Activated T-cell treated with anti-CD3 and anti-CD28 coated beads, Interleukin-2, amount 50 U/mL, for 72 hours (primary cell): ENCODE data around the gene NLRP5. TPM values are rescaled to one million over a fixed set of nuclear protein-coding genes. Genes with fewer than 3 reads are reported as not detected.
"Not testable (repeated sequence)": the region's sequence is repeated elsewhere in the genome, so short reads cannot be mapped to it uniquely, and the experiment has no call there.

ENCODE experiments used
- ATAC-seq, 2 donors: fragments of 150-1000 bp; cut with Tn5 transposase; replicated peaks in 1 of 2; 2 replicates each; pipeline ENCODE4 v1.10.0; 2021; ENCODE audit warnings: moderate library complexity in 2 of 2, mild to moderate bottlenecking in 1 of 2
- DNase-seq, 2 donors: peaks; one replicate each; pipeline ENCODE4 v3.0.0; 2021 to 2022; ENCODE audit warnings: mixed read lengths in 1 of 2
- H3K27ac Mint-ChIP-seq: one replicate; pipeline ENCODE4 v1.8.0; 2022; ENCODE audit warnings: mild to moderate bottlenecking, moderate library complexity, mixed read lengths
- H3K27me3 Mint-ChIP-seq: one replicate; pipeline ENCODE4 v1.8.0; 2022; ENCODE audit warnings: low read depth, mixed read lengths
- H3K36me3 Mint-ChIP-seq, 2 donors: one replicate each; pipeline ENCODE4 v1.8.0; 2022; ENCODE audit warnings: mixed read lengths in 2 of 2, mild to moderate bottlenecking in 1 of 2; ENCODE audit not compliant: insufficient read depth in 2 of 2
- H3K4me1 Mint-ChIP-seq: one replicate; pipeline ENCODE4 v1.8.0; 2022; ENCODE audit warnings: low read depth, mixed read lengths
- H3K4me3 Mint-ChIP-seq, 2 donors: one replicate each; pipeline ENCODE4 v1.8.0; 2022; ENCODE audit warnings: mild to moderate bottlenecking in 2 of 2, mixed read lengths in 2 of 2, moderate library complexity in 2 of 2
- H3K9me3 Mint-ChIP-seq, 2 donors: one replicate each; pipeline ENCODE4 v1.8.0; 2022; ENCODE audit warnings: mixed read lengths in 2 of 2
- total RNA-seq, 2 donors: library from RNA; stranded (reverse); gene quantifications; one replicate each; pipeline ENCODE4 v1.2.3, GENCODE V29; 2022

NLRP5 gene
- total RNA-seq, 2 donors from 2014 or later, result not detected

- Mint-ChIP-seq H3K27me3 (no peaks in the 10 kb centered on the region), H3K27ac (no peak overlapping the region), H3K36me3 (peaks cover 2 to 5% of the 10 kb centered on the region in 2 donors), H3K9me3 (peaks cover 2 to 6% of the 10 kb centered on the region in 2 donors), H3K4me1 (no peaks in the 10 kb centered on the region), H3K4me3 (no peak overlapping the region)
- ATAC-seq, result no peak
- no peak for DNase-seq
These were observed 28.2 kb downstream of the NLRP5 start for GRCh38 chr19:56014765-56015164.

GRCh38 chr19:56015756-56016155 lies 29.2 kb downstream of the NLRP5 start:
- Mint-ChIP-seq H3K4me1 (no peaks in the 10 kb centered on the region), H3K4me3 (no peak overlapping the region), H3K9me3 (peaks cover 2 to 6% of the 10 kb centered on the region in 2 donors), H3K27ac (no peak overlapping the region), H3K27me3 (no peaks in the 10 kb centered on the region), H3K36me3 (peaks cover 2 to 3% of the 10 kb centered on the region in 2 donors)
- ATAC-seq (no peak), DNase-seq (no peak)

- H3K9me3 Mint-ChIP-seq, H3K4me3 Mint-ChIP-seq, DNase-seq, H3K36me3 Mint-ChIP-seq, ATAC-seq, H3K4me1 Mint-ChIP-seq, H3K27me3 Mint-ChIP-seq, H3K27ac Mint-ChIP-seq: not testable (repeated sequence)
These were observed 32.8 kb downstream of the NLRP5 start for GRCh38 chr19:56019325-56019724.

DNA sequence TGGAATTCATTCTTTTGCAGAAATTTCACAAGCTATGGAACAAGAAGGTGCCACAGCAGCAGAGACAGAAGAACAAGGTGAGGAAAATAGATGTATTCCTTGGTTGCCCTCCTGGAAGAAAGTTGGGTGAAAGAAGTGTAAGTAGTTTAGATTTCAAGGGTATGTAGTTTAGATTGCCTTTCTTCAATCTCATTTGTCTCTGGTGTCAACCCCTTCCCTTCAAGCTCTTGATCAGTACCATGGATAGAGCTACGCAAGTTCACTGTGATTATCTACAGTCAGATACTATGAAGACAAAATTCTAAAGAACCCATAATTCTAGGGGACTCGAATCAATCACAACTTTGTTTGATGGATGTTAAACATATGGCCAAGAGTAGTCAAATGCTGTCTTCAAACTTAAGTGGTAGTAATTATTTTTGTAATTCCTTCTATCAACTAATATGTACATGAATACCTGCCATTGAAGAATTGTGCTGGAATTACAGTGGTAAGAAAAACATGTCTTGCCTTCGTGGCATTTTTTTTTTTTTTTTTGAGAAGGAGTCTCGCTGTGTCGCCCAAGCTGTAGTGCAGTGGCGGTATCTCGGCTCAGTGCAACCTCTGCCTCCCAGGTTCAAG lies 33.9 kb downstream of the NLRP5 start:
- H3K4me1 Mint-ChIP-seq, H3K27me3 Mint-ChIP-seq, H3K36me3 Mint-ChIP-seq, H3K9me3 Mint-ChIP-seq, DNase-seq, H3K27ac Mint-ChIP-seq, H3K4me3 Mint-ChIP-seq, ATAC-seq: not testable (repeated sequence)

- DNase-seq (no peak), ATAC-seq (no peak)
- Mint-ChIP-seq H3K4me1 (no peaks in the 10 kb centered on the region), H3K4me3 (no peak overlapping the region), H3K27ac (no peak overlapping the region), H3K9me3 (peaks cover 0 to 3% of the 10 kb centered on the region in 2 donors), H3K36me3 (peaks cover 0 to 1% of the 10 kb centered on the region in 2 donors), H3K27me3 (no peaks in the 10 kb centered on the region)
These were observed 40.2 kb downstream of the NLRP5 start for GRCh38 chr19:56026769-56027168.

DNA sequence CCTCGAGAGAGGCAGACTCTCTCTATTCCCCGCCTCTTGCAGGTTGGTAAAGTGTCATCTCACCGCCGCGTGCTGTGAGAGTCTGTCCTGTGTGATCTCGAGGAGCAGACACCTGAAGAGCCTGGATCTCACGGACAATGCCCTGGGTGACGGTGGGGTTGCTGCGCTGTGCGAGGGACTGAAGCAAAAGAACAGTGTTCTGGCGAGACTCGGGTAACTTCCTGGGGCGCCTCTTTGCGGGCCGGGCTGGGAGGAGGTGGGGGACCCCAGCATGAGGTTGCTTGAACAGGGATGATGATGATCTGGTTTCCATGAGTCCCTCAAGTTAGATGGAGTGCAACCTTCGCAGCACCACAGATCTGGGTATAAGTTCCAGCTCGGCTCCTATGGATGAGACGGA lies 67.0 kb downstream of the NLRP5 start:
- no peak for DNase-seq
- Mint-ChIP-seq H3K9me3 (peaks cover 3 to 4% of the 10 kb centered on the region in 2 donors), H3K36me3 (peaks cover 2 to 3% of the 10 kb centered on the region in 2 donors), H3K27me3 (peaks cover 5% of the 10 kb centered on the region), H3K27ac (no peak overlapping the region), H3K4me1 (no peaks in the 10 kb centered on the region), H3K4me3 (no peak overlapping the region)
- ATAC-seq, result no peak

DNA sequence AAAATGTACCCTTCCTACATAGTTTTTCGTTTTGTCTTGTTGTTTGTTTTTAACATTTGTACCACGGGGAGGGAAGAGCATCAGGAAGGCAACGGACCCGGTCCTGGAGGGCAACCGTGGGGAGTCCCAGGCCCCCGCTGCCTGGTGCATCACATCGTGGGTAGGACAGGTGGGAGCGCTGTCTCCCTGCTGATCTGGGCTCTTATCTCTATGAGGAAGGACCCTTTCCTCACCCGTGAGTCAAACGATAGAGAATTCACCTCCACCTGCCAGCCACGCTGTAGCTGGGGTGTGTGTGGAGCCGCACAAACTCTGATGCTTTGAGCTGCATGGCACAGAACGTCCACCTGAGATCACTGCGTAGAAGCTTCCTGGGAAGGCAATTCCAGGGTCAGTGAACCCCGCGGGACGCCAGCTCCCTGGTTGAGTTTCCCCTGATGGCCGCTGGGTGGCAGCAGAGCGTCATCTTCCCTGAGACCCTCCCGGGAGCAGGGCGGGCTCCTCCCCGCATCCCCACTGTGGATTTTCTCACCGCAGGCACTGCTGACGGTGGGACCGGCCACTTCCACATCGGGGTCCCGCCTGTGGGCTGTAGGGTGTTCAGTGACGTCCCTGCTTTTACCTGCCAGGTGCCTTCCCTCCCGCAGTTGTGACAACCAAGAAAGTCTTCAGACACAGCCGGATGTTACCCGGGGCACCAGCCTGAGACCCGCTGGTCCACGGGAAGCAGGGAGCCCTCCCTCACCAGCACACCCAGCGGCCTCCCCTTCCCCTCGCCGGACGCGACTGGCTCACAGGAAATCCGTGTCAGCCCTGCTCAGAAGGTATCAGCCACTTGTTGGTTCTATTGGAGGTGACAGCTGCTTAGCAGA lies 79.8 kb downstream of the NLRP5 start:
- peak; percentile 64 to 69 for DNase-seq
- peak overlapping the region; percentile 74 to 83 for H3K4me3 Mint-ChIP-seq
- peak; percentile 72 to 78 for ATAC-seq
- no peaks in the 10 kb centered on the region for H3K9me3 Mint-ChIP-seq
- no peak overlapping the region for H3K27ac Mint-ChIP-seq
- H3K27me3 Mint-ChIP-seq, result peaks cover 35% of the 10 kb centered on the region
- H3K36me3 Mint-ChIP-seq, result no peaks in the 10 kb centered on the region
- H3K4me1 Mint-ChIP-seq, result peaks cover 10% of the 10 kb centered on the region

DNA sequence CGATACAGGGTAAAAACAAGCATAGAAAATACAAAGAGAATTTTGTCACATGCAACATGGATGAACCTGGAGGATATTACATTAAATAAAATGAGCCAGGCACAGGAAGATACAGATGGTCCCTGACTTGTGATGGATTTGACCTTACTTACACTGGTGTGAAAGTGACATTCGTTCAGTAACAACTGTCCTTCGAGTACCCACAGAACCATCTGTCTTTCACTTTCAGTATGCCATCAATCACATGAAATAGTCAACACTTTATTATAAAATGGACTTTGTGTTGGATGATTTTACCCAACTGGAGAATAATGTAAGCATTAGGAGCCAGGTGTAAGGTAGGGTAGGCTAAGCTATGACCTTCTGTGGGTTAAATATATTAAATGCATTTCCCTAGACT lies 83.1 kb downstream of the NLRP5 start:
- ATAC-seq (no peak), DNase-seq (no peak)
- Mint-ChIP-seq H3K27ac (no peak overlapping the region), H3K9me3 (no peaks in the 10 kb centered on the region), H3K36me3 (no peaks in the 10 kb centered on the region), H3K4me1 (peaks cover 10% of the 10 kb centered on the region), H3K4me3 (no peak overlapping the region), H3K27me3 (peaks cover 15% of the 10 kb centered on the region)

- no peak for ATAC-seq
- peaks cover 8% of the 10 kb centered on the region for H3K4me1 Mint-ChIP-seq
- H3K4me3 Mint-ChIP-seq, result no peak overlapping the region
- no peak for DNase-seq
- H3K27me3 Mint-ChIP-seq, result peaks cover 10% of the 10 kb centered on the region
- H3K27ac Mint-ChIP-seq, result no peak overlapping the region
- no peaks in the 10 kb centered on the region for H3K36me3 Mint-ChIP-seq
- no peaks in the 10 kb centered on the region for H3K9me3 Mint-ChIP-seq
These were observed 84.6 kb downstream of the NLRP5 start for GRCh38 chr19:56071151-56071550.

GRCh38 chr19:56076498-56076897 lies 89.9 kb downstream of the NLRP5 start:
- peak; percentile 29 to 37 for DNase-seq
- ATAC-seq, result no peak
- no peak overlapping the region for H3K4me3 Mint-ChIP-seq
- no peak overlapping the region for H3K27ac Mint-ChIP-seq
- H3K36me3 Mint-ChIP-seq, result no peaks in the 10 kb centered on the region
- H3K4me1 Mint-ChIP-seq, result peaks cover 9% of the 10 kb centered on the region
- no peaks in the 10 kb centered on the region for H3K9me3 Mint-ChIP-seq
- peaks cover 9% of the 10 kb centered on the region for H3K27me3 Mint-ChIP-seq

GRCh38 chr19:56079609-56080008 lies 93.0 kb downstream of the NLRP5 start:
- Mint-ChIP-seq H3K36me3 (no peaks in the 10 kb centered on the region), H3K4me1 (peaks cover 13% of the 10 kb centered on the region), H3K27me3 (peaks cover 22% of the 10 kb centered on the region), H3K4me3 (no peak overlapping the region), H3K27ac (no peak overlapping the region), H3K9me3 (no peaks in the 10 kb centered on the region)
- DNase-seq, result no peak
- no peak for ATAC-seq

- H3K9me3 Mint-ChIP-seq, result no peaks in the 10 kb centered on the region
- peak; percentile 75 to 76 for ATAC-seq
- no peaks in the 10 kb centered on the region for H3K36me3 Mint-ChIP-seq
- H3K4me1 Mint-ChIP-seq, result peaks cover 13% of the 10 kb centered on the region
- H3K27me3 Mint-ChIP-seq, result peaks cover 22% of the 10 kb centered on the region
- DNase-seq, result peak; percentile 76 to 79
- peak overlapping the region; percentile 79 to 81 for H3K4me3 Mint-ChIP-seq
- no peak overlapping the region for H3K27ac Mint-ChIP-seq
These were observed 94.3 kb downstream of the NLRP5 start for GRCh38 chr19:56080669-56081401.

DNA sequence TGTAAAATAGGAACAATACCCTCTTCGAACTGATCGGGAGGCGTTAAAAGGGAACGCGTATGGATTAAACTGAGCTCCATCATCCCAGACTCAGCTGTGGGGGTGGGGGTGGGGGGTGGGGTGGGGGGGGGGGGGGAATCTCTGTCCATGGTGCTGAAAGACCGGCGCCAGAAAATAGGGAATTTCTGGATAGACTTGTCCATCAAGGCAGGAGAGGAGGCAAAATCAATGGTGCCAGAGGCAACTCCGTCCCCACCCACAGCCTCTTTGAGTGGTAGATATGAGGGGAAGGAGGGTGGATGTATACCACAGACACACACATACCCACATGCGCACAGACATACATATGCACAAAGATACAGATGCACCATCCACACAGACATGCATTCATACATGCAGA lies 97.1 kb downstream of the NLRP5 start:
- ATAC-seq (no peak), DNase-seq (no peak)
- Mint-ChIP-seq H3K36me3 (no peaks in the 10 kb centered on the region), H3K4me3 (no peak overlapping the region), H3K27ac (no peak overlapping the region), H3K27me3 (peaks cover 22% of the 10 kb centered on the region), H3K4me1 (peaks cover 13% of the 10 kb centered on the region), H3K9me3 (no peaks in the 10 kb centered on the region)
